IMR-90 (cell line): ENCODE data around the gene SLCO3A1. TPM values are rescaled to one million over a fixed set of nuclear protein-coding genes. Genes with fewer than 3 reads are reported as not detected.

Source experiments
- ATAC-seq: fragments of 200-7000 bp; cut with Tn5 transposase; 2 replicates; pipeline ENCODE4 v1.9.1; 2020; ENCODE audit warnings: low read depth, mild to moderate bottlenecking, moderate library complexity
- BruUV-seq: library from RNA; stranded (reverse); fragments of 400-500 nt; replicated peaks from 2 replicates; lab custom pipeline; 2021; lab: Mats Ljungman, UMichigan
- CTCF ChIA-PET: fragments of 300-600 bp; formaldehyde crosslinking; extraction: SDS; loops from one replicate; lab custom pipeline; 2021; ENCODE audit warnings: antibody characterized with exemption; lab: Yijun Ruan, JAX
- POLR2A ChIA-PET: fragments of 300-600 bp; sonication (Branson Sonifier 250); formaldehyde crosslinking; loops from one replicate; lab custom pipeline; 2022; ENCODE audit warnings: antibody characterized with exemption; ENCODE audit not compliant: unreplicated experiment; lab: Charles Lee
- DNase-seq: peaks from one replicate; pipeline ENCODE4 v3.0.0; 2013
- H2AFZ ChIP-seq: replicated peaks from 2 replicates; pipeline ENCODE3; 2013; ENCODE audit warnings: low read length, mild to moderate bottlenecking; ENCODE audit not compliant: poor library complexity
- H2AK5ac ChIP-seq: 2 replicates; pipeline ENCODE4 v1.6.1; 2013; ENCODE audit warnings: low read depth, low read length, inconsistent platforms
- H2AK9ac ChIP-seq: replicated peaks from 2 replicates; pipeline ENCODE3; 2013; ENCODE audit warnings: mild to moderate bottlenecking, low read depth, low read length, moderate library complexity; ENCODE audit not compliant: poor library complexity
- H2BK120ac ChIP-seq: 2 replicates; pipeline ENCODE4 v1.6.1; 2013; ENCODE audit warnings: low read depth, low read length, inconsistent platforms
- H2BK15ac ChIP-seq: 3 replicates; pipeline ENCODE4 v1.6.1; 2013; ENCODE audit warnings: low read depth, low read length, inconsistent platforms
- H2BK20ac ChIP-seq: 2 replicates; pipeline ENCODE4 v1.6.1; 2013; ENCODE audit warnings: low read depth, mild to moderate bottlenecking, inconsistent platforms, low read length, moderate library complexity
- H2BK5ac ChIP-seq: 2 replicates; pipeline ENCODE4 v1.6.1; 2013; ENCODE audit warnings: mild to moderate bottlenecking, low read depth, low read length, inconsistent platforms; ENCODE audit not compliant: poor library complexity, severe bottlenecking
- H3K14ac ChIP-seq: replicated peaks from 2 replicates; pipeline ENCODE4 v1.6.1; 2013; ENCODE audit warnings: low read depth, low read length, inconsistent platforms
- H3K18ac ChIP-seq: 2 replicates; pipeline ENCODE4 v1.6.1; 2013; ENCODE audit warnings: low read depth, low read length, control low read depth
- H3K23ac ChIP-seq: 2 replicates; pipeline ENCODE4 v1.6.1; 2013; ENCODE audit warnings: low read depth, low read length, inconsistent platforms
- H3K27ac ChIP-seq: 2 replicates; pipeline ENCODE4 v1.5.1; 2013; ENCODE audit warnings: mild to moderate bottlenecking, control low read depth, low read length; ENCODE audit not compliant: insufficient read depth
- H3K27me3 ChIP-seq: 2 replicates; pipeline ENCODE4 v1.6.1; 2013; ENCODE audit warnings: low read length; ENCODE audit not compliant: control insufficient read depth, insufficient read depth
- H3K36me3 ChIP-seq: 2 replicates; pipeline ENCODE4 v1.6.1; 2013; ENCODE audit warnings: low read length, mixed read lengths; ENCODE audit not compliant: control insufficient read depth, insufficient read depth
- H3K4ac ChIP-seq: 2 replicates; pipeline ENCODE4 v1.6.1; 2013; ENCODE audit warnings: low read depth, low read length, inconsistent platforms
- H3K4me1 ChIP-seq: 2 replicates; pipeline ENCODE4 v1.6.1; 2013; ENCODE audit warnings: low read length, mixed read lengths; ENCODE audit not compliant: control insufficient read depth, insufficient read depth
- H3K4me2 ChIP-seq: 2 replicates; pipeline ENCODE4 v1.6.1; 2013; ENCODE audit warnings: low read depth, mild to moderate bottlenecking, control low read depth, low read length, moderate library complexity
- H3K4me3 ChIP-seq: 2 replicates; pipeline ENCODE4 v1.5.1; 2013; ENCODE audit warnings: low read depth, mild to moderate bottlenecking, control low read depth, low read length, moderate library complexity; ENCODE audit not compliant: insufficient read depth
- H3K56ac ChIP-seq: 2 replicates; pipeline ENCODE4 v1.6.1; 2013; ENCODE audit warnings: low read length, inconsistent platforms; ENCODE audit not compliant: insufficient read depth; ENCODE audit errors: extremely low read depth
- H3K79me1 ChIP-seq, 2 experiments: 2 replicates each; pipeline ENCODE4 v1.6.1; 2013; ENCODE audit warnings: low read length in 2 of 2, inconsistent platforms in 1 of 2, low read depth in 1 of 2
- H3K9ac ChIP-seq: 2 replicates; pipeline ENCODE4 v1.6.1; 2013; ENCODE audit warnings: low read depth, low read length, control low read depth
- H3K9me1 ChIP-seq: 2 replicates; pipeline ENCODE4 v1.6.1; 2013; ENCODE audit warnings: low read length, inconsistent platforms; ENCODE audit not compliant: insufficient read depth
- H3K9me3 ChIP-seq: 2 replicates; pipeline ENCODE4 v1.6.1; 2013; ENCODE audit warnings: low read length; ENCODE audit not compliant: control insufficient read depth, insufficient read depth
- H4K20me1 ChIP-seq: 2 replicates; pipeline ENCODE4 v1.6.1; 2013; ENCODE audit warnings: low read length, inconsistent platforms; ENCODE audit not compliant: insufficient read depth
- H4K5ac ChIP-seq: 2 replicates; pipeline ENCODE4 v1.6.1; 2013; ENCODE audit warnings: mild to moderate bottlenecking, low read depth, low read length, control low read depth
- H4K8ac ChIP-seq, 2 experiments: 2 replicates each; pipeline ENCODE4 v1.6.1; 2013; ENCODE audit warnings: low read depth in 2 of 2, low read length in 2 of 2, control low read depth in 1 of 2, inconsistent platforms in 1 of 2
- H4K91ac ChIP-seq: 2 replicates; pipeline ENCODE4 v1.6.1; 2013; ENCODE audit warnings: low read depth, low read length, inconsistent platforms; ENCODE audit not compliant: insufficient read depth
- CEBPB ChIP-seq: IDR thresholded peaks from 2 replicates; pipeline ENCODE4 v1.6.1; 2012; ENCODE audit warnings: low read depth, low read length, improper control_type of control experiment
- RAD21 ChIP-seq: IDR thresholded peaks from 2 replicates; pipeline ENCODE4 v1.6.1; 2012; ENCODE audit warnings: low read length, improper control_type of control experiment
- WGBS, 2 experiments: methylation state at CpG; one replicate each; pipeline versions ENCODE4 v1.1.5 to v1.1.7; 2013; ENCODE audit warnings: missing lambda C conversion rate in 2 of 2; ENCODE audit not compliant: insufficient read length in 1 of 2; ENCODE audit errors: extremely low coverage in 2 of 2; 5-methylcytosine and 5-hydroxymethylcytosine counted together
- dilution Hi-C: fragments of 300-500 bp; cut with HindIII; formaldehyde crosslinking; loops from one replicate; pipeline ENCODE4 v1.14.3; 2018; ENCODE audit warnings: low sequenced_read_pairs; ENCODE audit not compliant: unreplicated experiment
- in situ Hi-C: fragments of 300-500 bp; cut with MboI; formaldehyde crosslinking; loops from 3 replicates; pipeline ENCODE4 v1.14.3; 2019; ENCODE audit warnings: low sequenced_read_pairs, inconsistent platforms, mixed read lengths
- intact Hi-C: fragments of 100-400 bp; cut with micrococcal nuclease; formaldehyde crosslinking; loops from 2 replicates; pipeline ENCODE4 v1.10.0; 2022
- polyA plus RNA-seq, 3 experiments: library from polyadenylated mRNA; depleted of rRNA; stranded (reverse); fragments of >200 nt; gene quantifications; 2 replicates each; pipeline ENCODE4 v1.2.3, GENCODE V29; 2012; ENCODE audit warnings: low replicate concordance in 1 of 3
- total RNA-seq: library from RNA; depleted of rRNA; stranded (reverse); fragments of >200 nt; gene quantifications from 2 replicates; pipeline ENCODE4 v1.2.3, GENCODE V29; 2012

SLCO3A1 gene
- total and polyA plus RNA-seq, 2 of the 4 experiments (the other 2 are of a cell fraction): 4.7 to 8.1 TPM

- H3K4me3 ChIP-seq: no peak overlapping the region
- TF ChIP-seq CEBPB (no peak), RAD21 (peak; percentile 27)
- no peak overlapping the region for H3K23ac ChIP-seq
- H2AK9ac ChIP-seq: no peak overlapping the region
- no peaks in the 10 kb centered on the region for H3K36me3 ChIP-seq
- DNase-seq: no peak
- H4K91ac ChIP-seq: no peak overlapping the region
- POLR2A ChIA-PET: no interaction called here
- no peaks in the 10 kb centered on the region for H3K9me1 ChIP-seq
- H3K79me1 ChIP-seq: peaks cover 3 to 11% of the 10 kb centered on the region in 2 experiments; a peak in 1 of 4 replicates
- ATAC-seq: no peak
- H3K27ac ChIP-seq: no peak overlapping the region
- H3K9ac ChIP-seq: no peak overlapping the region
- no peak overlapping the region for H2AK5ac ChIP-seq
- no peak overlapping the region; the same call in 1 of the 2 replicates for H3K18ac ChIP-seq
- no peak overlapping the region for H3K4me2 ChIP-seq
- H3K4me1 ChIP-seq: peaks cover 5% of the 10 kb centered on the region; the same call in 1 of the 2 replicates
- H3K9me3 ChIP-seq: no peaks in the 10 kb centered on the region
- CTCF ChIA-PET: interaction anchor here (0.6 to 1.1 kb wide), 2 partner anchors 205 to 639 kb away, joined by 3 to 5 read pairs; no protein-coding TSS in a partner anchor
- no peak overlapping the region for H2AFZ ChIP-seq
- H2BK5ac ChIP-seq: no peak overlapping the region
- H2BK120ac ChIP-seq: no peak overlapping the region
- no peaks in the 10 kb centered on the region for H3K27me3 ChIP-seq
- H2BK15ac ChIP-seq: no peak overlapping the region
- H4K5ac ChIP-seq: no peak overlapping the region; the same call in 1 of the 2 replicates
- in situ Hi-C loops (no loop called here), intact Hi-C loops (loop anchor here (2.0 to 10.0 kb wide), 3 partner anchors 89 to 637 kb away; partner anchors contain the start of gene SLCO3A1), dilution Hi-C loops (no loop called here)
- no peak overlapping the region for H3K56ac ChIP-seq
- no peak overlapping the region for H2BK20ac ChIP-seq
- no TSS peak for BruUV-seq
- H4K20me1 ChIP-seq: no peaks in the 10 kb centered on the region
- H3K4ac ChIP-seq: 0 out of 2 replicates have a peak overlapping the region, but pooled peaks have one; percentile 30
- no peak overlapping the region for H3K14ac ChIP-seq
- 88% methylated on average over 2 of the region's 9 CpGs; no CpG with 5 or more reads in 1 of the 2 experiments for WGBS, 2 experiments
- H4K8ac ChIP-seq: no peak overlapping the region
Observed at GRCh38 chr15:91941871-91942658, 88.6 kb downstream of the SLCO3A1 start.
